HG02642 (cell line): Measurements from ENCODE around the gene NTF4.
"Not testable (repeated sequence)": the region's sequence is repeated elsewhere in the genome, so short reads cannot be mapped to it uniquely, and the experiment has no call there.

Experiments used
- ATAC-seq: cut with Tn5 transposase; IDR thresholded peaks from one replicate; pipeline ENCODE4 v1.9.1; 2021; ENCODE audit warnings: mild to moderate bottlenecking; ENCODE audit not compliant: unreplicated experiment, poor library complexity

Gene NTF4

DNA sequence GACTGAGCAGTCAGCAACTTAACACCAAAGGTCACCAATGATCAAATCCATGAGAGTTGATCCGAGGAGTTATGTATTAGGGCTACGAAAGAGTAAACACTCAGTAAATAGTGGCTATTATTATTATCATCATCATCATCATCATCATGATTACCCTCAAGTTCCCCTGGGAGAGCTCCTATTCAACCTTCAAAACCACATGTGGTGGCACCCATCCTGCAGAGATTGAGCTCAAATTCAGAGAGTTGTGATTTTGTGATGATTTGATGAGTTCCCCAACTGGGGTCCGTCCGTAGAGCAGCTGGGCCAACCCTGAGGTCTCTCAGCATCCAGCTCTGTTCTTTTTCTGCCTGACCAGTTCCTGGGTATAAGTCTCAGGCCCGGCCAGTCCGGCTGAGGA, 39.5 kb downstream of the NTF4 start:
- not testable (repeated sequence) for ATAC-seq

- ATAC-seq, result not testable (repeated sequence)
Measured at GRCh38 chr19:49024233-49024632, 40.4 kb downstream of the NTF4 start, which contains the start of gene CGB3. Gene CGB3 (minus strand): TSS chr19:49024333. CDS start chr19:49023971, 362 bp downstream.

- no peak for ATAC-seq
Measured at GRCh38 chr19:49022116-49022515, 42.5 kb downstream of the NTF4 start.

DNA sequence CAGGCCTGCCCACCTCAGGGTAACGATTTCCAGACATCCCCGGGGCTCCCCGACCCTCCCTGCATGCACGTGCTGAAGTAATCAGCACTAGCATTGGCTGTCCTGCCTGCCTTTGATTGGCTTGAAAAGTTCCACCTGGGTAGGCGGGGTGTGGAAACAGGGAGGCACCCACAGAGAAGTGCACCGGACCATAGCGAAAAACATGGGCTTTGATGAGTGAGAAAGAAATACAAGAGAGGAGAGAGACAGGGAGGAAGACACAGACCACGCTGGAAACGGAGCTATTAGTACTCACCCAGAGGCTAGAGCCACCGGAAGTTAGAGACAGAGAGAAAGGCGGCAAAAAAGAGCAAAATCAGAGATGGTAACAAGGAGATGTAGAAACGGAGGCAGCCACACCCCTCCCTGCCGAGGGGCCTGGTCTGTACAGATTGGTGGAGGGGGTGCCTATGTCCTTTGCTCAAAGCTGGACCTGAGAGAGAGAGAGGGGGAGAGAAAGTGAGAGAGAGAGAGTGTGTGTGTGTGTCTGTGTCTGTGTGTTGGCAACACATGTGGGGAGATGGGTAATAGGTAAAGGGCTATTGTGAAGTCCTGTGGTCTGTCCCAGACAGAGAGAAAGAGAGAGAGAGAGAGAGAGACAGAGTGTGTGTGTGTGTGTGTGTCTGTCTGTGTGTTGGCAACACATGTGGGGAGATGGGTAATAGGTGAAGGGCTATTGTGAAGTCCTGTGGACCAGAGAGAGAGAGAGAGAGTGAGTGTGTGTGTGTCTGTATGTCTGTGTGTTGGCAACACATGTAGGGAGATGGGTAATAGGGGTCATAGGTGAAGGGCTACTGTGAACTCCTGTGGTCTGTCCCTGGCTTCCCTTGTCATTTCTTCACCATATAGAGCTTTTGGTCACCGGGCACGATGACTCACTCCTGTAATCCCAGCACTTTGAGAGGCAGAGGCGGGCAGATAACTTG, 43.4 kb downstream of the NTF4 start:
- no peak for ATAC-seq

DNA sequence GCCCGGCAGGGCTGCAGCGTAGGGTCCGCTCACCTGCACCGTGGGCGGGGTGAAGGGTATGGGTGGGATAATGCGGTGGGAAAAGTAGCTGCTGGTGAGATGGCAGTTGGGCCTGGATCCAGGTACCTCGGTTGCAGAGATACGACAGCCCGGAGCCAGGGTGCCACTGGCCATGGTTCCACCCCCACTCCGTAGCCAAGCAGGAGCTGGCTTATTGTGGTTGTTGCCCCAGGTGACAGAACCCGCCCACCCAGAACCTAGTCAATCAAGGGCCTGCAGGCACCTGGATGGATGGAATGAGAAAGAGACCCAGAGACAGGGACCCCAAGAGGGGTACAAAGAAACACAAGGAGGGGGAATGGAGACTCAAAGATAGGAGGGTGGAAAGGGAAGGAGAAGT, 44.3 kb downstream of the NTF4 start:
- ATAC-seq, result no peak

DNA sequence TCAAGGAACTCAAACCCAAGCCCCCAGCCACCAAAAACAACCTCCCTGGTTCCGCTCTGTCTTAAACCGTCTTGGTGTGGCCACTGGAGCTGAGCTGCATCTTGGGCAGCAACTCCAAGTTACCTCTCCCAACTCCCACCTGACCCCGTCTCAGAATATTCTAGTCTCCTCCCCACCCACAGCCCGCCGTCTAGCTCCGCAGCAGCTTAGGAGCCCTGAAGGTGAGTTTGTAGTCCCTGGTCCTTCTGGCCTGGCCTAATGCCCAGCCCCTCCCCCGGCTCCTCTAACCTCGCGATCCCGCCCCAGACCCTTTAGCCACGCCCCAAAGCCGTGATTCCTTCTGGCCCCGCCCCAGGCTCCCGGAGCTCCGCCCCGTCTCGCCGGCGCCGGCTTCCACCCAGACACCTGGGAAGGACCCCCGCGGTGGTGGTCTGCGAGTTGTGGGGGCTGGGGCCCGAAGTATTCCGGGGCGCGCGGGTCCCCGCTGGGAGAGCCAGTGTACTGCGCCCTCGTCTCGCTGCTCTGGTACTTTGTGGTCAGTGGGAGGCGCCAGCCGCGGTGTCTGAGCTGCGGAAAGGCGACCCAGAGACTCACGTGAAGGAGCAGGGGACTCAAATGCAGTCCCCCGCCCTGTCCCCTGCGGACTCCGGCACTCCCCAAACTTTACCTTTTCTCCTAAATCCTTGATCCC, 45.2 kb downstream of the NTF4 start:
- no peak for ATAC-seq

DNA sequence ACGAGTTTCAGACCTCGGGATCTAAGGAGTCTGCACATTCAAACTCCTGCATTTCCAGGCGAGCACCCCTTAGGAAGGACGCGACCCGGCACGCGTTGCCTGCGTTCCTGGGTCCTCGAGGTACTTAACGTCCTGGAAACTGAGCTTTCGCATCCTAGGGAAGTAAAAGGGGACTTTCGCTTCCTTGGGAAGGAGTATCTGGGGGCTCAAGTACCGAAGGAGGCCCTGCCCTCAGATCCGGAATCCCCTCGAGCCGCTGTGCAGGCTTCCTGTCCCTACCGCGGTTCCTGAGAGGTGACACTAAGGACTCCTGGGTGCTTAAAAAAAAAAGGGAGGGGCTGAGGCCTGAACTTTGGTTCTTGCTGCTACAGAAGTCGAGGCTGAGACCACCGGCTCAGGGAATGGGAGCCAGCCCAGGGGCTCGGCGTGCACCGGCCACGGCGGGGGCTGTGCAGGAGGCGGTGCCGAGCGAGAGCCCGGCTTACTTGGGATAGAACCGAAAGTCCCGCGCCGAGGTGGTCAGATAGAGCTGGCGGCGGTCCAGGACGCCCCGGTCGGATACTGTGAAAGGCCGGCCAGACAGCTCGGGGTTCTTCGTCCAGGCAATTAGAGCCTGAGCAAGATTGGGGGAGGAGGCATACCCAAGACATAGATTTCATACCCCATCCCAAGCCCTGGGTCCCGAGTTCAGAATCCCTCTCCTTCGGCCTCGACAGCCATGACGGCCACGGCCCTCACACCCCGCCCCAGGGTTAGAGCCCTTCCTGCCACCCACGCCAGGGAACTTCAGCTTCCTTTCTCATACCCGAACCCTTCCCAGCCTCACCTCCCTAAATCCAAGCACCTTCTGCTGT, 46.0 kb downstream of the NTF4 start:
- ATAC-seq, result not testable (repeated sequence)

GRCh38 chr19:49017666-49018351, 46.8 kb downstream of the NTF4 start:
- ATAC-seq, result no peak

- ATAC-seq, result no peak
Measured at GRCh38 chr19:49017041-49017665, 47.5 kb downstream of the NTF4 start, which contains the start of gene LHB. Gene LHB (minus strand): TSS chr19:49017091. CDS start chr19:49017081, 10 bp downstream.

DNA sequence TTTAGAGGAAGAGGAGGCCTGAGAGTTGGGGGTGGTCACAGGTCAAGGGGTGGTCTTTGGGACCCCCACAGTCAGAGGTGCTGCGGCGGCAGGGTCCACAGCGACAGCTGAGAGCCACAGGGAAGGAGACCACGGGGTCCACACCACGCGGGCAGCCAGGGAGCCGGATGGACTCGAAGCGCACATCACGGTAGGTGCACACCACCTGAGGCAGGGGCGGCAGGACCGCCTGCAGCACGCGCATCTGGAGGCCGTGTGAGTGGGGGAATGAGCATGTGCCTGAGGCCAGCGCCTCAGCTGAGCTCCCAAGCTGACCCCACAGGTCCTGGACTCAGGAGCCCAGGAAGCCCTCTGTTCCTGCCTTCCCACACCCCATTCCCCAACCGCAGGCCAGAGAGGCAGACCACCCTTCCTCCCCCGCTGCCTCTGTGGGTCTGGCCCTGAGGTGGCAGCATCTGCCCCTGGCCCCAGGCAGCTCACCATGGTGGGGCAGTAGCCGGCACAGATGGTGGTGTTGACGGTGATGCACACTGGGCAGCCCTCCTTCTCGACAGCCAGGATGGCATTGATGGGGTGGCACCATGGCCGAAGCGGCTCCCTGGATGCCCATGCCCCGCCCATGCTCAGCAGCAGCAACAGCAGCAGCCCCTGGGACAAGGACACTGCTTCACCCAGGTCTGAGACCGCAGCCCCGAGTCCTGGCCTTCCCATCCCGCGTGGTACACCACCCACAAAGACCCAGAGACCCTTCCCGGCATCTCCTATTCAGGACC, 48.4 kb downstream of the NTF4 start:
- no peak for ATAC-seq

GRCh38 chr19:49014870-49015255, 49.8 kb downstream of the NTF4 start:
- ATAC-seq, result no peak

GRCh38 chr19:49014123-49014869, 50.3 kb downstream of the NTF4 start:
- no peak for ATAC-seq

GRCh38 chr19:49011194-49011593, 53.4 kb downstream of the NTF4 start:
- ATAC-seq, result no peak
